Endothelial cell of umbilical vein (primary cell): Measurements from ENCODE around the gene LRRIQ1.

Source experiments
- EZH2 ChIP-seq: IDR thresholded peaks from 2 replicates; pipeline ENCODE4 v1.6.1; 2012; ENCODE audit warnings: borderline replicate concordance, low read depth, mild to moderate bottlenecking, moderate library complexity, low read length, inconsistent platforms; ENCODE audit not compliant: severe bottlenecking
- FOS ChIP-seq: IDR thresholded peaks from 2 replicates; pipeline ENCODE4 v1.6.1; 2011; ENCODE audit warnings: mild to moderate bottlenecking, low read length, moderate library complexity, borderline replicate concordance; ENCODE audit not compliant: insufficient read depth
- TF ChIP-seq, protein P1 (sequence below), 2 donors: IDR thresholded peaks; 1 replicate in 1 of 2; 2 replicates in 1 of 2; pipeline ENCODE4 v1.5.1; 2011; ENCODE audit warnings: low read length in 2 of 2, mild to moderate bottlenecking in 2 of 2, moderate library complexity in 2 of 2, control low read depth in 1 of 2, inconsistent platforms in 1 of 2, low read depth in 1 of 2; ENCODE audit not compliant: insufficient read depth in 1 of 2; ENCODE audit errors: extremely low read depth in 1 of 2

DNA sequence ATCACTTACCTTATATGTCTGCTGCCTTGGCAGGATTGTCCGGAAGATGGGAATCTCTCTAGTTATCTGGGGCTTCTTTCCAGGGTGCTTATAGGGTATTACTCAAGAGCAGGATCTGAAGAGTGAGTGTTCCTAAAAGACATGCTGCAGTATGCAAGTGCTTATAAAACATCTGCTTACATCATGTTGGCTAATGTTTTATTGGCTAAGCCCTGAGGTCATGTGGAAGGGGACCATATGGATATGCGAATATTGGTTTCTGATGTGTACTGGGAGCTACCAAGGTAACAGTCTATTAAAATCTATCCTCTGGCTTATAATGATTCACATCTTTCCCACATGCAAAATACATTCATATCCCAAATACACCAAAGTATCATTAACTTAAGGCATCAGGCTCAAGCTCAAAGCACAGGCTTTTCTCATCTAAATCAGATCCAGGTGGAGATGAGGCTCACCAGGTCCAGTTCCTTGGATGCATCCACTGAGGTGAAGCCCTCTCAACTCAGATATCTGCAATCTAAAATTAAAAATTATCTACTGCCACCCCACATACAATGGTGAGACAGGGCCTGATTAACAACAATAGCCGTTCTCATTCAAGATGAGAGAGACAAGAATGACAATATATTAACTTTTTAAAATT lies 29.8 kb downstream of the LRRIQ1 start:
- TF ChIP-seq FOS: no peak
- TF ChIP-seq EZH2: no peak
- TF ChIP-seq, protein P1, sequence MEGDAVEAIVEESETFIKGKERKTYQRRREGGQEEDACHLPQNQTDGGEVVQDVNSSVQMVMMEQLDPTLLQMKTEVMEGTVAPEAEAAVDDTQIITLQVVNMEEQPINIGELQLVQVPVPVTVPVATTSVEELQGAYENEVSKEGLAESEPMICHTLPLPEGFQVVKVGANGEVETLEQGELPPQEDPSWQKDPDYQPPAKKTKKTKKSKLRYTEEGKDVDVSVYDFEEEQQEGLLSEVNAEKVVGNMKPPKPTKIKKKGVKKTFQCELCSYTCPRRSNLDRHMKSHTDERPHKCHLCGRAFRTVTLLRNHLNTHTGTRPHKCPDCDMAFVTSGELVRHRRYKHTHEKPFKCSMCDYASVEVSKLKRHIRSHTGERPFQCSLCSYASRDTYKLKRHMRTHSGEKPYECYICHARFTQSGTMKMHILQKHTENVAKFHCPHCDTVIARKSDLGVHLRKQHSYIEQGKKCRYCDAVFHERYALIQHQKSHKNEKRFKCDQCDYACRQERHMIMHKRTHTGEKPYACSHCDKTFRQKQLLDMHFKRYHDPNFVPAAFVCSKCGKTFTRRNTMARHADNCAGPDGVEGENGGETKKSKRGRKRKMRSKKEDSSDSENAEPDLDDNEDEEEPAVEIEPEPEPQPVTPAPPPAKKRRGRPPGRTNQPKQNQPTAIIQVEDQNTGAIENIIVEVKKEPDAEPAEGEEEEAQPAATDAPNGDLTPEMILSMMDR (IDR thresholded peaks at IDR 0.05; ENCODE audit: extremely low read depth in 1 of 2, insufficient read depth in 1 of 2, low read depth in 1 of 2, low read length in 2 of 2): no peak
